ENCODE results near the gene HOXA6. TPM values are rescaled to one million over a fixed set of nuclear protein-coding genes. Genes with fewer than 3 reads are reported as not detected.

The HOXA6 gene
- total RNA-seq, 4 donors from 2014 or later: 1.1 to 1.6 TPM; not detected in 2

- H3K4me1 ChIP-seq: peaks cover 11 to 18% of the 10 kb centered on the region in 2 donors
- H3K36me3 ChIP-seq: no peaks in the 10 kb centered on the region
- no peak for DNase-seq
- intact Hi-C loops (cut with DNase I): no loop called here
- H3K9me3 ChIP-seq: no peaks in the 10 kb centered on the region
- peaks cover 39% of the 10 kb centered on the region for H3K27me3 ChIP-seq
- peak overlapping the region; percentile 38 to 74 (median 69) for H3K27ac ChIP-seq
- peak overlapping the region in 1 of 3 donors; percentile 45 for H3K4me3 ChIP-seq (replicated peaks in 1 of 3)
- no peak for TF ChIP-seq POLR2A (IDR thresholded peaks at IDR 0.05)
- WGBS, 2 donors: 7 to 15% methylated on average over 28 to 34 of the region's 35 CpGs
Measured at GRCh38 chr7:27097686-27098577, 49.6 kb downstream of the HOXA6 start.

- intact Hi-C loops (cut with DNase I): no loop called here
- peak overlapping the region; percentile 51 to 74 (median 69) for H3K27ac ChIP-seq
- no peaks in the 10 kb centered on the region for H3K36me3 ChIP-seq
- WGBS, 2 donors: 3 to 5% methylated on average over 37 to 38 of the region's 41 CpGs
- DNase-seq: no peak
- no peaks in the 10 kb centered on the region for H3K9me3 ChIP-seq
- H3K4me1 ChIP-seq: peaks cover 11 to 18% of the 10 kb centered on the region in 2 donors
- H3K4me3 ChIP-seq (replicated peaks in 1 of 3): peak overlapping the region in 2 of 3 donors; percentile 26 to 45
- peaks cover 32% of the 10 kb centered on the region for H3K27me3 ChIP-seq
- TF ChIP-seq, protein P1, sequence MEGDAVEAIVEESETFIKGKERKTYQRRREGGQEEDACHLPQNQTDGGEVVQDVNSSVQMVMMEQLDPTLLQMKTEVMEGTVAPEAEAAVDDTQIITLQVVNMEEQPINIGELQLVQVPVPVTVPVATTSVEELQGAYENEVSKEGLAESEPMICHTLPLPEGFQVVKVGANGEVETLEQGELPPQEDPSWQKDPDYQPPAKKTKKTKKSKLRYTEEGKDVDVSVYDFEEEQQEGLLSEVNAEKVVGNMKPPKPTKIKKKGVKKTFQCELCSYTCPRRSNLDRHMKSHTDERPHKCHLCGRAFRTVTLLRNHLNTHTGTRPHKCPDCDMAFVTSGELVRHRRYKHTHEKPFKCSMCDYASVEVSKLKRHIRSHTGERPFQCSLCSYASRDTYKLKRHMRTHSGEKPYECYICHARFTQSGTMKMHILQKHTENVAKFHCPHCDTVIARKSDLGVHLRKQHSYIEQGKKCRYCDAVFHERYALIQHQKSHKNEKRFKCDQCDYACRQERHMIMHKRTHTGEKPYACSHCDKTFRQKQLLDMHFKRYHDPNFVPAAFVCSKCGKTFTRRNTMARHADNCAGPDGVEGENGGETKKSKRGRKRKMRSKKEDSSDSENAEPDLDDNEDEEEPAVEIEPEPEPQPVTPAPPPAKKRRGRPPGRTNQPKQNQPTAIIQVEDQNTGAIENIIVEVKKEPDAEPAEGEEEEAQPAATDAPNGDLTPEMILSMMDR (IDR thresholded peaks at IDR 0.05): no peak
Measured at GRCh38 chr7:27096768-27097514, 50.6 kb downstream of the HOXA6 start.

- intact Hi-C loops (cut with DNase I): no loop called here
- TF ChIP-seq, protein P1 (IDR thresholded peaks at IDR 0.05): no peak
- TF ChIP-seq POLR2A (IDR thresholded peaks at IDR 0.05): peak in 1 of 2 donors; percentile 43
- Histone ChIP-seq H3K4me1 (peaks cover 11 to 18% of the 10 kb centered on the region in 2 donors), H3K36me3 (no peaks in the 10 kb centered on the region), H3K27ac (peak within 1 kb of the TSS; percentile 51 to 74 (median 69)), H3K9me3 (no peaks in the 10 kb centered on the region), H3K4me3 (replicated peaks in 1 of 3) (peak within 1 kb of the TSS in 2 of 3 donors; percentile 26 to 45), H3K27me3 (peaks cover 25% of the 10 kb centered on the region)
- 2 to 4% methylated on average over 27 to 43 of the region's 68 CpGs for WGBS, 2 donors
- DNase-seq: peak; percentile 31 to 36
Measured at GRCh38 chr7:27095897-27096767, 51.4 kb downstream of the HOXA6 start, which contains the start of gene HOXA1. Gene HOXA1, minus strand, starts transcription at chr7:27096000. Its CDS starts 88 bp downstream, at chr7:27095912.

MicroRNAs within 50 kb of the gene (microRNA counts, 767-probe panel; counts per million panel counts)
- microRNA hsa-miR-196b-5p: 0 to 1,776 counts per million in 2 donors

Small RNAs within 50 kb of the gene (microRNA-seq; reads per million reads assigned to microRNA genes)
- gene MIR196B: 38.4 reads per million, percentile 44 among the genes with 10 or more reads in this experiment

Small RNAs within 50 kb of the gene (small RNA-seq; reads per million reads assigned to genes)
- gene AC004080.5 (not detected), gene RF01977 (not detected), gene RF02140 (not detected), gene RF02141 (not detected)

Other genes with a start within 250 kb of the HOXA6 start
- gene HOXA1, start 51.8 kb downstream of the HOXA6 start, total RNA-seq: under 1 TPM in 2 of 4 donors, not detected in 2; 0.67 to 0.78 TPM
- gene HOXA2, start 45.1 kb downstream of the HOXA6 start, total RNA-seq: 1 to 10 TPM in 2 of 4 donors, under 1 TPM in 2; 0.73 to 2.7 (median 1.7) TPM
- 1 to 10 TPM in 3 of 4 donors, under 1 TPM in 1; 0.56 to 2.1 (median 1.3) TPM for gene HOXA4, start 17.0 kb downstream of the HOXA6 start, total RNA-seq
- 1 to 10 TPM; 2.0 to 4.4 (median 3.3) TPM for gene HOXA5, start 4.1 kb downstream of the HOXA6 start, total RNA-seq
- 1 to 10 TPM in 3 of 4 donors, under 1 TPM in 1; 0.94 to 6.1 (median 1.9) TPM for gene HOXA3, start 4.8 kb upstream of the HOXA6 start, total RNA-seq
- 1 to 10 TPM in 1 of 4 donors, under 1 TPM in 3; 0.34 to 2.1 (median 0.74) TPM for gene HOXA7, start 8.9 kb upstream of the HOXA6 start, total RNA-seq
- gene HOXA9, start 17.8 kb upstream of the HOXA6 start, total RNA-seq: 1 to 10 TPM in 1 of 4 donors, under 1 TPM in 2, not detected in 1; 0.63 to 1.9 (median 0.67) TPM
- 1 to 10 TPM in 1 of 4 donors, not detected in 3; 4.0 TPM for gene HOXA10, start 26.5 kb upstream of the HOXA6 start, total RNA-seq
- gene HOXA11, start 37.5 kb upstream of the HOXA6 start, total RNA-seq: not detected
- not detected for gene HOXA13, start 52.3 kb upstream of the HOXA6 start, total RNA-seq
- gene EVX1, start 95.0 kb upstream of the HOXA6 start, total RNA-seq: not detected